Gastrocnemius medialis (tissue), 4 donors: ENCODE results near the gene GNAZ.

Source experiments
- POLR2A ChIP-seq, 2 donors: fragments of 450-650 bp; IDR thresholded peaks; one replicate each; pipeline ENCODE4 v1.6.1; 2017; ENCODE audit warnings: antibody characterized with exemption in 2 of 2, mild to moderate bottlenecking in 2 of 2, moderate library complexity in 2 of 2
- TF ChIP-seq, protein P1 (sequence below), 5 experiments: fragments of 450-650 bp in 3 of 5; fragments of 200-600 bp in 2 of 5; sonication (generic) in 2 of 5; IDR thresholded peaks in 4 of 5; conservative IDR thresholded peaks in 1 of 5; 1 replicate in 4 of 5; 2 replicates in 1 of 5; pipeline ENCODE4 v1.5.1; 2016 to 2019; ENCODE audit warnings: antibody characterized with exemption in 5 of 5, mild to moderate bottlenecking in 3 of 5, moderate library complexity in 3 of 5

DNA sequence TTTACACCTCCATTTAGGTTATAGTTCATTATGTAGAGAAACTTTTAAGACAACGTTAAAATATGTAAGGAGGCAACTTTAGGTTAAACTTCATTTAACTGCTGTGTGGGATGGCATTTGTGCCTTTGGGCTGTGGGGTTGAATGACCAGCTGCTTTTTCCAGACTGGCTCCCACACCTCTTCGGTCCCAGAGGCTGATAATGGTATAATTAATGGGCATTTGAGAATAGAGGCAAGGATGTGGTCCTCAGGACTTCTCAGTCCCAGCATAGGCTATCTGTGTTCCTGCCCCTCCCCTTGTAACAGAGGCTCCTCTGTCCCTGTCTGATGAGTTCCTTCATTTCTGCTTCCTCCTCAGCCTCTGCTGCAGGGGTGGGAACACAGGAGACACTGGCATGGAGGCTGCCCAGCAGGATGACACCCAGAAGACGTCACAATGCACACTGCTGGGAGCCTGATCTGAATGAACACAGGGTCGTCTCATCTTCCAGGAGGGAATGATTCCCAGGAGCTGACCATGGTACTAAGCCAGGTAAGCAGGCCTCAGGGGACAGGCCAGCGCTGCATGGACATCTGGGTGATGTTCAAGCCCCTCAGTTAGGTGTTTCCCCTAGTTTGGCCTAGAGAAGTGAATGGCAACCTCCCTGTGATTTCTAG is 17.1 kb upstream of the GNAZ start:
- TF ChIP-seq, protein P1, sequence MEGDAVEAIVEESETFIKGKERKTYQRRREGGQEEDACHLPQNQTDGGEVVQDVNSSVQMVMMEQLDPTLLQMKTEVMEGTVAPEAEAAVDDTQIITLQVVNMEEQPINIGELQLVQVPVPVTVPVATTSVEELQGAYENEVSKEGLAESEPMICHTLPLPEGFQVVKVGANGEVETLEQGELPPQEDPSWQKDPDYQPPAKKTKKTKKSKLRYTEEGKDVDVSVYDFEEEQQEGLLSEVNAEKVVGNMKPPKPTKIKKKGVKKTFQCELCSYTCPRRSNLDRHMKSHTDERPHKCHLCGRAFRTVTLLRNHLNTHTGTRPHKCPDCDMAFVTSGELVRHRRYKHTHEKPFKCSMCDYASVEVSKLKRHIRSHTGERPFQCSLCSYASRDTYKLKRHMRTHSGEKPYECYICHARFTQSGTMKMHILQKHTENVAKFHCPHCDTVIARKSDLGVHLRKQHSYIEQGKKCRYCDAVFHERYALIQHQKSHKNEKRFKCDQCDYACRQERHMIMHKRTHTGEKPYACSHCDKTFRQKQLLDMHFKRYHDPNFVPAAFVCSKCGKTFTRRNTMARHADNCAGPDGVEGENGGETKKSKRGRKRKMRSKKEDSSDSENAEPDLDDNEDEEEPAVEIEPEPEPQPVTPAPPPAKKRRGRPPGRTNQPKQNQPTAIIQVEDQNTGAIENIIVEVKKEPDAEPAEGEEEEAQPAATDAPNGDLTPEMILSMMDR (IDR thresholded peaks at IDR 0.05 in 4 of 5, conservative IDR thresholded peaks at IDR 0.05 in 1 of 5), result no peak
- TF ChIP-seq POLR2A (IDR thresholded peaks at IDR 0.05), result no peak
